ENCODE measurements around the gene CCSAP. TPM values are rescaled to one million over a fixed set of nuclear protein-coding genes. Genes with fewer than 3 reads are reported as not detected.

The CCSAP gene
- total RNA-seq, 1 donor from 2014 or later = 34.4 TPM

GRCh38 chr1:229279242-229279641, 63.6 kb downstream of the CCSAP start:
- H4K20me1 ChIP-seq (ENCODE audit: low read depth) = peaks cover 85% of the 10 kb centered on the region

GRCh38 chr1:229278120-229278741, 64.6 kb downstream of the CCSAP start:
- no peak overlapping the region for H3K4me2 ChIP-seq
- H3K9me3 Mint-ChIP-seq = peaks cover 5% of the 10 kb centered on the region
- no peak overlapping the region for H2AFZ ChIP-seq (replicated peaks)
- H3K4me3 ChIP-seq = no peak overlapping the region
- peaks cover 13% of the 10 kb centered on the region for H3K36me3 Mint-ChIP-seq
- H3K27me3 Mint-ChIP-seq (ENCODE audit: insufficient read depth, low read depth) = no peaks in the 10 kb centered on the region
- no peak overlapping the region for H3K4me3 Mint-ChIP-seq
- H3K79me2 ChIP-seq (ENCODE audit: low read depth) = peaks cover 89% of the 10 kb centered on the region
- TF ChIP-seq CTCF (IDR thresholded peaks at IDR 0.05) = no peak
- TF ChIP-seq EZH2 (IDR thresholded peaks at IDR 0.05) = no peak
- TF ChIP-seq EZH2phosphoT487 (IDR thresholded peaks at IDR 0.05) = no peak
- H3K4me1 ChIP-seq = peaks cover under 1% of the 10 kb centered on the region
- H3K36me3 ChIP-seq = no peaks in the 10 kb centered on the region
- H3F3A ChIP-seq (ENCODE audit: low read depth) = no peaks in the 10 kb centered on the region
- no peak overlapping the region for H3K27ac ChIP-seq
- H3K27me3 ChIP-seq = no peaks in the 10 kb centered on the region
- DNase-seq (ENCODE audit: low spot score) = no peak
- no peak overlapping the region for H3K9ac ChIP-seq
- H3K9me3 ChIP-seq (ENCODE audit: low read depth) = no peaks in the 10 kb centered on the region
- H3K27ac Mint-ChIP-seq = no peak overlapping the region
- peaks cover 91% of the 10 kb centered on the region for H4K20me1 ChIP-seq (ENCODE audit: low read depth)
- peaks cover 7% of the 10 kb centered on the region for H3K4me1 Mint-ChIP-seq

More at GRCh38 chr1:229279242-229279641, 63.6 kb downstream of the CCSAP start:
- no peak for DNase-seq (ENCODE audit: low spot score)
- Mint-ChIP-seq H3K4me1 (peaks cover 6% of the 10 kb centered on the region), H3K27me3 (ENCODE audit: insufficient read depth, low read depth) (no peaks in the 10 kb centered on the region), H3K4me3 (no peak overlapping the region), H3K36me3 (peaks cover 14% of the 10 kb centered on the region), H3K9me3 (peaks cover 5% of the 10 kb centered on the region), H3K27ac (no peak overlapping the region)
- no peak overlapping the region for H3K9ac ChIP-seq
- no peak overlapping the region for H2AFZ ChIP-seq (replicated peaks)
- H3F3A ChIP-seq (ENCODE audit: low read depth) = no peaks in the 10 kb centered on the region
- H3K27ac ChIP-seq = no peak overlapping the region
- peaks cover 87% of the 10 kb centered on the region for H3K79me2 ChIP-seq (ENCODE audit: low read depth)
- TF ChIP-seq EZH2 (IDR thresholded peaks at IDR 0.05) = no peak
- no peak for TF ChIP-seq EZH2phosphoT487 (IDR thresholded peaks at IDR 0.05)
- no peak for TF ChIP-seq CTCF (IDR thresholded peaks at IDR 0.05)
- no peaks in the 10 kb centered on the region for H3K27me3 ChIP-seq
- H3K36me3 ChIP-seq = no peaks in the 10 kb centered on the region
- H3K4me1 ChIP-seq = no peaks in the 10 kb centered on the region
- no peak overlapping the region for H3K4me2 ChIP-seq
- no peak overlapping the region for H3K4me3 ChIP-seq
- no peaks in the 10 kb centered on the region for H3K9me3 ChIP-seq (ENCODE audit: low read depth)

- H3K9ac ChIP-seq = no peak overlapping the region
- H3K9me3 ChIP-seq (ENCODE audit: low read depth) = no peaks in the 10 kb centered on the region
- H3K4me3 Mint-ChIP-seq = no peak overlapping the region
- H3K9me3 Mint-ChIP-seq = no peaks in the 10 kb centered on the region
- no peak overlapping the region for H2AFZ ChIP-seq (replicated peaks)
- no peak overlapping the region for H3K4me2 ChIP-seq
- no peak for TF ChIP-seq CTCF (IDR thresholded peaks at IDR 0.05)
- no peak for TF ChIP-seq EZH2phosphoT487 (IDR thresholded peaks at IDR 0.05)
- no peak for TF ChIP-seq EZH2 (IDR thresholded peaks at IDR 0.05)
- no peaks in the 10 kb centered on the region for H3K36me3 ChIP-seq
- no peak for DNase-seq (ENCODE audit: low spot score)
- no peak overlapping the region for H3K4me3 ChIP-seq
- peaks cover 76% of the 10 kb centered on the region for H3K79me2 ChIP-seq (ENCODE audit: low read depth)
- H3F3A ChIP-seq (ENCODE audit: low read depth) = peaks cover 23% of the 10 kb centered on the region
- H3K36me3 Mint-ChIP-seq = peaks cover 1% of the 10 kb centered on the region
- H3K4me1 Mint-ChIP-seq = peaks cover 20% of the 10 kb centered on the region
- H3K27me3 Mint-ChIP-seq (ENCODE audit: insufficient read depth, low read depth) = peaks cover 2% of the 10 kb centered on the region
- H3K27ac Mint-ChIP-seq = no peak overlapping the region
- peaks cover 76% of the 10 kb centered on the region for H4K20me1 ChIP-seq (ENCODE audit: low read depth)
- peaks cover 16% of the 10 kb centered on the region for H3K27me3 ChIP-seq
- no peak overlapping the region for H3K27ac ChIP-seq
- H3K4me1 ChIP-seq = peaks cover 14% of the 10 kb centered on the region
Observed at GRCh38 chr1:229275005-229275404, 67.8 kb downstream of the CCSAP start.

Data from neural progenitor cell (in vitro differentiated cells).